ENCODE data around the gene HTRA3.
"Not testable (repeated sequence)": the region's sequence is repeated elsewhere in the genome, so short reads cannot be mapped to it uniquely, and the experiment has no call there.

The HTRA3 gene

GRCh38 chr4:8325291-8325973 lies 55.9 kb downstream of the HTRA3 start:
- no peak for DNase-seq (ENCODE audit: low read depth)

DNA sequence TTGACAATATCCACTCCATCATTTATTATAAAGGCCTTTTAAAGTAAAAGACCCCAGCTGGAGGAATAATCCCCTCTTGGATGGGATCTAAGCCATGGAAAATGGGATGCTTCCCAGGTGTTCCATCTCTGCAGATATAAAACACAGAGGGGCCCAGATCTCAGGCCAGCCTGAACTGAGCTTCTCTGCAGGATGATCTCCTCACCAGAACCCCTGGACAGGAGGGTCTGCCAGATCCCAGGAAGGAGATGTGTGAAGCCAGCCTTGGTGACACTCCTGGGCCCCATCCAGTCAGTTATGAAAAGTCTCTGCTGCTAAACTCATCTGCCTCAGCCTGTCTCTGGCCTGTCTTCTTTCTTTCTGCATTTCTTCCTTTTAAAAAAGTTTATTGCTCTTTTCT lies 56.7 kb downstream of the HTRA3 start:
- DNase-seq (ENCODE audit: low read depth) = no peak

DNA sequence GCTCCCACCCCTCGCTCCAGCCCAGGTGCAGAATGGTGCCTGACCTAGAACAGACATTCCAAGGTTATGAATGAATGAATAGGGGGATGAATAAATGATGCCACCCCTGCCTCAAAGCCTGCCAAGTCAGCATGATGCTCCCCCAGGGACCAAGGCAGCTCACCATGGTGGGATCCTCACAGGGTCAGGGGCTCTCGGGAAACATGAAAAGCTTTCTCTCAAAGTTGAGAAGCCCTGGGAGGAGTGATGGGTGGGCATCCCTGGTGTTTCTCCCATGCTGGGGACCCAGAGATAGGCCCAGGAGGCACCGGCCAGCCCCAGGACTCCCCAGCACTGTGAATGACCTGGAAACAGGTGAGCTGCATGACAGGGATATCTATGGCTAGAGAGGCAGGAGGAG lies 58.9 kb downstream of the HTRA3 start:
- no peak for DNase-seq (ENCODE audit: low read depth)

- DNase-seq (ENCODE audit: low read depth) = no peak
These were observed 59.5 kb downstream of the HTRA3 start for GRCh38 chr4:8328866-8329559.

- no peak for DNase-seq (ENCODE audit: low read depth)
These were observed 60.0 kb downstream of the HTRA3 start for GRCh38 chr4:8329560-8329858.

DNA sequence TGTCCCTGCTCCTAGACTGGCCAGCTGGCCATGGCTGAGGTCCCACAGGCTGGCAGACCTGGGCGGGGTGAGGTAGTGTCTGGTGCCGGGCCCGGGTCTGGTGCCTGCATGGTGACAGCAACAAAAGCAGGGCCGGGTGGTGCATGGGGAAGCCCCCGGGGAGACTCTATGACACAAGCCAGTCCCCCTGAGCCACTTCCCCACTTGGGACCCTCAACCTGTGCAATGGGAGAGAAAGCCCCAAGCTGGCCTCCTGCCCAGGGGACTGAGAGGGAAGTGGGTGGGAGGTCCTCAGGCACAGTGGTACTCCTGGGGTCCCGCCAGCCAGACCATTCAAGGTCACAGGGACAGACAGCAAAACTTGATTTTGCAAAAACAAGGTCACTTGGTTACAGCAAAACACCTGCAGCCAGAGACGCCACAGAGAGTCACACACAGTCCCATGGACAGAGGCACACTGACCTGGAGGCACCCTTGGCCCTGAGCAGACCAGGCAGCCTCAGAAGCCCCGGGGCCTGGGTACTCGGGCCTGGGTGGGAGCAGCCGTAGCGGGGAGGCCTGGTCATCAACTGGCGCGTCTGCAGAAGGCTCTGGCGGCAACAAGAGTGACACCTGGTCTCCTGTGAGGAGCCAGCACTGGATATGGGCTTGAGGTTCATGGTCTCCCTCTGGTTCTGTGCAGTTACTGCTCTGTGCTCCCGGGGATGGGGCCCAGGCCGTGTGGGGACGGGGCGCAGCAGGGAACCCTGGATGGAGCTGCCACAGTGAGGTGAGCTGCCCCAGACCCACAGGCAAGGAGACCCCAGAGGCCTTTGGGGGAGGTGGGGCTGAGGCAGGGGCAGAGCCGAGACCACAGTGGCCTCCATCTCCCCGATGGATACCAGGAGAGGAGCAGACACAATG lies 60.6 kb downstream of the HTRA3 start:
- no peak for DNase-seq (ENCODE audit: low read depth)

DNA sequence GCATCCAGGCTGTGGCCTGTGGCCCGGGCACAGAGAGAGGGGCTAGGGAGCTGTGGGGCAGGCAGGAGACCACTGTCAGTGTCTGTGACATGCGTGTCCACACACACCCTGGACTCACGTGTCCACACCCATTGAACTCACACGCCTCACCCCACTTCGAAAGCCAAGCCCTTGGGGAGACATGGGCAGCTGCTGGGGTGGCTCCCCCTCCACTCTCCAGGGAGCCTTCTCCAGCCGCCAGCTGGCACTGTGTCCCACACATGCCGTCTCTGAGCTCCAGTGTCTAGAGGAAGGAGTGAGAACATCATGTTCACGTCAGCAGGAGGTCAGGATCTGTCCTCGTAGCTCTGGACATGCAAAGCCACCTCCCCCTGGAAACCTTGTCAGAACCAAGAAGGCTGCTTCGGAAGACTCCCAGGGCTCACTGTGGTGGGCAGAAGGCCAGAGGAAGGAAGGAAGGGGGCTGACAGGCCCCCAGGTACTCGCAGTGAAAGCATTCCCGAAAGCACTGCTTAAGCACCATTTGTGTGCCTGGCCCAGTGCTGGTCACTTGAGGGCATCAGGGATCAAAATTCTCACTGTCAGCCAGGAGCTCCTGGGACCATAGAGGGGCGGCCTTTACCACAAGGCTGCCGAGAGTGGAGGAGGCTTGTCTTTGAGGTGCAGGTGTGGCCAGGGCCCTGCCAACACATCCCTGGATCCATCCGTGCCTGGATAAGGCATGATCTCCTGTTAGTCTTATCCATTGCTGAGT lies 61.4 kb downstream of the HTRA3 start:
- no peak for DNase-seq (ENCODE audit: low read depth)

GRCh38 chr4:8331575-8331955 lies 62.0 kb downstream of the HTRA3 start:
- DNase-seq (ENCODE audit: low read depth) = no peak

DNA sequence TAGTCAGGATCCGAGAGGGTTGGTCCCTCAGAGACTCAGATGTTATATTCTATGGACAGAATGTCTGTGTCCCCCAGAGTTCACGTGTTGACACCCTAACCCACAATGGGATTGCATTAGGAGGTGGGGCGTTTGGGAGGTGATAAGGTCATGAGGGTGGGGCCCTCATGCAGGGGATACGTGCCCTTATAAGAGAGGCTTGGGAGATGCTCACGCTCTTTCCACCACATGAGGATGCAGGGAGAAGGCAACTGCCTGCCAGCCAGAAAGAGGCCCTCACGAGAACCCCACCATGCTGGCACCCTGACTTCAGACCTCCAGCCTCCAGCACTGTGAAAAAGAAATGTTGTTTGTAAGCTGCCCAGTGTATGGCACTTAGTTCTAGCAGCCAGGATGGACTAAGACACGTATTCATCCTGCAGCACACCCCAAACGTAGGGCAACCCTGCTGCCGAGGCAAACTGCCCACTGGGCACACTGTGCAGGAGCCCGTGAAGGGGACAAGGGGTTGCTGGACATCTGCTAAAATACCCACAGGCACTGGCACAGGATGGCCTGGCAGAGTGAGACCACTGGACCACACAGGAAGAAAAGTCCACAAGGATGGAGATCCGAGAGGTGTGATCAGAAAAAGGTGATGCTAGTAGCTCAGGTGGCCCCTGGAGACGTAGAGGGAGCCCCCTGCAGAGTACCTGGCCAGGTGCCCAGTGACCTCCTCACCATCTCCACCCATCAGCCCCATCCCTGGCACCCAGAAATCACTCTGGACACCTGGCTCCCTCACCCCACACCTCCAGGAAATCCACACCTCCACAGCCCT lies 62.7 kb downstream of the HTRA3 start:
- DNase-seq (ENCODE audit: low read depth) = no peak

GRCh38 chr4:8332891-8333331 lies 63.4 kb downstream of the HTRA3 start:
- DNase-seq (ENCODE audit: low read depth) = no peak

GRCh38 chr4:8333726-8334460 lies 64.3 kb downstream of the HTRA3 start:
- no peak for DNase-seq (ENCODE audit: low read depth)

GRCh38 chr4:8334786-8335460 lies 65.4 kb downstream of the HTRA3 start:
- no peak for DNase-seq (ENCODE audit: low read depth)

GRCh38 chr4:8335848-8336247 lies 66.3 kb downstream of the HTRA3 start:
- DNase-seq (ENCODE audit: low read depth) = no peak

DNA sequence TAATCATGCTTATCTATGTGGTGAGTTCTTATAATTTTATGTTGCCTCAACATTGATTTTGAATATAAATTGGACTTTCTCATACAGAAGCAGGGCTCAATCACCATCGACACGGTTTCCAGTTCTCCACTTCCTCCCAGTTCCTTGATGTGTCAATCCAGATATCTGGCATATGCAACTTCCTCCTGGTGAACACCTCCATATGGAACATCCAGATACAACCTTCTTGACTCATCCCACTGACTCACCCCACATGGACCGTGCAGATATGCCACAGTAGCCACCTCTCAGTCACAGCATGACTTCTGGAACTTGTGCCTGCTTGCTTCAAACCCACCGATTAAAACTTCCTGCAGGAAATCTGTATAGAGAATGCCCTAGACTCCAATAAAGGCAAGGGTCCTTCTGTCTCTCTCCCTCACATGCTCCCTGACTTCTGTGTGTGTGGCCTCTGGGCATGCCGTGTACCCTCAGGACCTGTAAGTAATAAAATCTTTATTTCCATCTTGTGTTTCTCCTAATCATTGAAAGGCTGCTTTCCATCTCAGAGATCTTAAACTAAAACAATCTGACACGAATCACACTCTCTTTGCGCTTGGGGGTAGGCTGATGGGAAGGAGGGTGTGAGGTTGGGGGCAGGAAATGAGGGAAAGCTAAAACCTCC lies 67.0 kb downstream of the HTRA3 start:
- no peak for DNase-seq (ENCODE audit: low read depth)

- DNase-seq (ENCODE audit: low read depth) = no peak
These were observed 68.9 kb downstream of the HTRA3 start for GRCh38 chr4:8338351-8338961.

GRCh38 chr4:8340781-8341241 lies 71.3 kb downstream of the HTRA3 start:
- no peak for DNase-seq (ENCODE audit: low read depth)

GRCh38 chr4:8341281-8341680 lies 71.7 kb downstream of the HTRA3 start:
- DNase-seq (ENCODE audit: low read depth) = not testable (repeated sequence)

GRCh38 chr4:8341691-8342090 lies 72.1 kb downstream of the HTRA3 start:
- DNase-seq (ENCODE audit: low read depth) = no peak

- DNase-seq (ENCODE audit: low read depth) = no peak
These were observed 73.2 kb downstream of the HTRA3 start for GRCh38 chr4:8342651-8343261.
